T-cell (primary cell): ENCODE measurements around the gene BTBD6. TPM values are rescaled to one million over a fixed set of nuclear protein-coding genes. Genes with fewer than 3 reads are reported as not detected.
A peak's percentile ranks its signal among the peaks of the same experiment; 100 is the strongest.

ENCODE experiments used
- ATAC-seq, 4 experiments: fragments of 200-7000 bp in 3 of 4; fragments of 150-1000 bp in 1 of 4; cut with Tn5 transposase; replicated peaks in 1 of 4; 1 replicate in 3 of 4; 2 replicates in 1 of 4; pipeline ENCODE4 v1.10.0; 2021; ENCODE audit warnings: moderate library complexity in 3 of 4, mild to moderate bottlenecking in 2 of 4, moderate number of reproducible peaks in 1 of 4
- CTCF ChIA-PET, 2 donors: fragments of 300-600 bp; sonication (Branson Sonifier 250); formaldehyde crosslinking; loops; one replicate each; lab custom pipeline; 2022; ENCODE audit warnings: antibody characterized with exemption in 2 of 2; lab: Charles Lee
- POLR2A ChIA-PET, 2 donors: fragments of 300-600 bp; sonication (Branson Sonifier 250); formaldehyde crosslinking; loops; one replicate each; lab custom pipeline; 2022; ENCODE audit warnings: antibody characterized with exemption in 2 of 2; lab: Charles Lee
- DNase-seq, 35 experiments: peaks; one replicate each; pipeline versions ENCODE4 v3.0.0 to v3.0.0-alpha.2; 2013 to 2023
- H3K27ac ChIP-seq: one replicate; pipeline ENCODE4 v1.5.1; 2013; ENCODE audit warnings: low read length
- H3K27me3 ChIP-seq, 2 experiments: replicated peaks in 1 of 2; 1 replicate in 1 of 2; 2 replicates in 1 of 2; pipeline versions ENCODE4 v1.6.1 to v1.7.0; 2013; ENCODE audit warnings: low read length in 1 of 2, mixed read lengths in 1 of 2; ENCODE audit not compliant: control insufficient read depth in 2 of 2, insufficient read depth in 2 of 2; ENCODE audit errors: extremely low read depth in 1 of 2
- H3K36me3 ChIP-seq, 2 donors: 1 replicate in 1 of 2; 2 replicates in 1 of 2; pipeline versions ENCODE4 v1.6.1 to v1.7.0; 2013; ENCODE audit warnings: low read length in 1 of 2; ENCODE audit not compliant: control insufficient read depth in 2 of 2, insufficient read depth in 1 of 2; ENCODE audit errors: extremely low read depth in 1 of 2
- H3K4me1 ChIP-seq, 2 experiments: 1 replicate in 1 of 2; 2 replicates in 1 of 2; pipeline versions ENCODE4 v1.6.1 to v1.7.0; 2013; ENCODE audit warnings: low read length in 2 of 2, mixed read lengths in 1 of 2; ENCODE audit not compliant: insufficient read depth in 2 of 2, control insufficient read depth in 1 of 2; ENCODE audit errors: extremely low read depth in 1 of 2
- H3K4me3 ChIP-seq, 2 donors: 1 replicate in 1 of 2; 2 replicates in 1 of 2; pipeline versions ENCODE4 v1.5.1 to v1.7.0; 2013; ENCODE audit warnings: mild to moderate bottlenecking in 2 of 2, low read length in 1 of 2, moderate library complexity in 1 of 2; ENCODE audit not compliant: control insufficient read depth in 1 of 2; ENCODE audit errors: extremely low read depth in 1 of 2
- H3K9me3 ChIP-seq: 2 replicates; pipeline ENCODE4 v1.7.0; 2013
- H3K27ac Mint-ChIP-seq, 2 donors: one replicate each; pipeline ENCODE4 v1.8.0; 2020 to 2021; ENCODE audit warnings: mild to moderate bottlenecking in 2 of 2, mixed read lengths in 2 of 2
- H3K27me3 Mint-ChIP-seq, 2 donors: one replicate each; pipeline ENCODE4 v1.8.0; 2021 to 2022; ENCODE audit warnings: mixed read lengths in 2 of 2
- H3K36me3 Mint-ChIP-seq: one replicate; pipeline ENCODE4 v1.8.0; 2021; ENCODE audit warnings: mixed read lengths
- H3K4me1 Mint-ChIP-seq, 3 donors: one replicate each; pipeline ENCODE4 v1.8.0; 2020 to 2022; ENCODE audit warnings: mixed read lengths in 3 of 3, mild to moderate bottlenecking in 1 of 3
- H3K4me3 Mint-ChIP-seq, 3 donors: one replicate each; pipeline ENCODE4 v1.8.0; 2020 to 2022; ENCODE audit warnings: mild to moderate bottlenecking in 3 of 3, mixed read lengths in 3 of 3, moderate library complexity in 3 of 3
- H3K9me3 Mint-ChIP-seq, 3 donors: one replicate each; pipeline ENCODE4 v1.8.0; 2020 to 2022; ENCODE audit warnings: mixed read lengths in 3 of 3
- WGBS: methylation state at CpG from one replicate; pipeline ENCODE4 v1.1.5; 2013; ENCODE audit warnings: missing lambda C conversion rate; ENCODE audit not compliant: insufficient coverage; 5-methylcytosine and 5-hydroxymethylcytosine counted together
- total RNA-seq, 35 experiments: library from RNA in 6 of 35; stranded (reverse) in 6 of 35; fragments of 120-200 nt in 1 of 35; gene quantifications; one replicate each; pipeline versions ENCODE4 v1.2.1 to v1.2.4 and lab custom pipeline; 2013 to 2026

BTBD6 gene
- total RNA-seq, 5 donors from 2014 or later (not counting 1 experiment from before 2014, with no cell fraction given): 36.0 to 55.1 (median 43.3) TPM

DNA sequence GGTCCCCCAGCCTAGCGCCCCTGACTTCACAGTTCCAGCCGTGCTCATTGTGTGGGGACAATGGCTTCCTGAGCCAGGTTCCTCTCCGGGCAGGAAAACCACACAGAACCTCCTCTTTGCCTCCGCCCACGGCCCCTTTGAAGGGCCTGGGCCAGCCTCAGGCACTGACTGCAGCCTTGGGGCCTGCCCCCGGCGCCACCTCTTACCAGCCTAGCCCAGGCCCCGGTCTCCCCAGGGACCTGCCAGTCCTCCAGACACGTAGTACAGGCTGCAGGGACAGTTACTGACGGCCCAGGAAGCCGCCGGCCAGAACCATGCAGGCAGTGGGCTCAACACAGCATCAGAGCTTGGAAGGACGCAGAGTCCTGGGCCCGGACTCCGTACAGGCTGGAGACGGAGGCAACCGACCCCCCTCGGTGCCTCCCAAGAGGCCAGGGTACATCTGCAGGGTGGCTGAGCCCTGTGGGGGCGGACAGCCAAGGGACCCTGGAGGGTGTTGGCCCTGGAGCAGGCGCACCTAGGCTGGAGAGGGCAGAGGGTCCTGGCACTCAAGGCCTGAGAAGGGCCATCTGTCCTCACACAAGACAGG, 46.3 kb upstream of the BTBD6 start:
- H3K27ac Mint-ChIP-seq: no peak overlapping the region

GRCh38 chr14:105203057-105203531, 45.2 kb upstream of the BTBD6 start:
- H3K4me3 ChIP-seq: no peak overlapping the region
- ChIA-PET POLR2A (no interaction called here), CTCF (interaction anchor here in 1 of 2 donors (0.5 kb wide), 1 partner anchor 87 kb away, joined by 3 read pairs; no protein-coding TSS in a partner anchor)
- peaks cover 17 to 33% of the 10 kb centered on the region in 2 experiments for H3K4me1 ChIP-seq
- H3K27me3 ChIP-seq: peaks cover 1 to 60% of the 10 kb centered on the region in 2 experiments
- ATAC-seq: peak in 3 of 4 experiments; percentile 45 to 58 (median 47)
- no peaks in the 10 kb centered on the region for H3K9me3 ChIP-seq
- no peaks in the 10 kb centered on the region for H3K36me3 Mint-ChIP-seq
- no peak overlapping the region for H3K27ac Mint-ChIP-seq
- H3K4me1 Mint-ChIP-seq: peaks cover 8 to 23% (median 16%) of the 10 kb centered on the region in 3 donors
- no peak overlapping the region for H3K27ac ChIP-seq
- peak in 27 of 35 experiments; percentile 22 to 71 (median 46) for DNase-seq
- H3K27me3 Mint-ChIP-seq: peaks cover 11 to 29% of the 10 kb centered on the region in 2 donors
- no peaks in the 10 kb centered on the region for H3K9me3 Mint-ChIP-seq
- no peaks in the 10 kb centered on the region for H3K36me3 ChIP-seq
- 9% methylated on average over 16 of the region's 18 CpGs for WGBS
- no peak overlapping the region for H3K4me3 Mint-ChIP-seq

More for the DNA sequence above, 46.3 kb upstream of the BTBD6 start:
- H3K36me3 ChIP-seq: no peaks in the 10 kb centered on the region
- Mint-ChIP-seq H3K9me3 (no peaks in the 10 kb centered on the region), H3K36me3 (no peaks in the 10 kb centered on the region), H3K27me3 (peaks cover 12 to 35% of the 10 kb centered on the region in 2 donors), H3K4me3 (peak overlapping the region in 1 of 3 donors; percentile 28), H3K4me1 (peaks cover 8 to 26% (median 16%) of the 10 kb centered on the region in 3 donors)
- H3K9me3 ChIP-seq: no peaks in the 10 kb centered on the region
- no peak overlapping the region for H3K27ac ChIP-seq
- WGBS: 39% methylated on average over 19 of the region's 20 CpGs
- peak; percentile 41 to 59 (median 46) for ATAC-seq
- CTCF ChIA-PET: no interaction called here
- peak in 7 of 35 experiments; percentile 12 to 42 (median 29) for DNase-seq
- POLR2A ChIA-PET: no interaction called here
- H3K4me1 ChIP-seq: peaks cover 17 to 41% of the 10 kb centered on the region in 2 experiments
- peaks cover 3 to 70% of the 10 kb centered on the region in 2 experiments for H3K27me3 ChIP-seq
- H3K4me3 ChIP-seq: peak overlapping the region in 1 of 2 donors; percentile 44

GRCh38 chr14:105203701-105204100, 44.6 kb upstream of the BTBD6 start:
- H3K27me3 ChIP-seq: peaks cover 0 to 54% of the 10 kb centered on the region in 2 experiments
- H3K4me3 ChIP-seq: no peak overlapping the region
- no peaks in the 10 kb centered on the region for H3K36me3 ChIP-seq
- ATAC-seq (no peak), DNase-seq (no peak)
- no peaks in the 10 kb centered on the region for H3K9me3 ChIP-seq
- Mint-ChIP-seq H3K4me1 (peaks cover 8 to 20% (median 16%) of the 10 kb centered on the region in 3 donors), H3K27me3 (peaks cover 8 to 22% of the 10 kb centered on the region in 2 donors), H3K36me3 (no peaks in the 10 kb centered on the region), H3K4me3 (no peak overlapping the region), H3K9me3 (no peaks in the 10 kb centered on the region), H3K27ac (no peak overlapping the region)
- no CpG with 5 or more reads among the region's 6 CpGs for WGBS
- ChIA-PET CTCF (interaction anchor here in 1 of 2 donors (0.5 kb wide), 1 partner anchor 88 kb away, joined by 3 read pairs; no protein-coding TSS in a partner anchor), POLR2A (no interaction called here)
- H3K27ac ChIP-seq: no peak overlapping the region
- H3K4me1 ChIP-seq: peaks cover 17 to 33% of the 10 kb centered on the region in 2 experiments

DNA sequence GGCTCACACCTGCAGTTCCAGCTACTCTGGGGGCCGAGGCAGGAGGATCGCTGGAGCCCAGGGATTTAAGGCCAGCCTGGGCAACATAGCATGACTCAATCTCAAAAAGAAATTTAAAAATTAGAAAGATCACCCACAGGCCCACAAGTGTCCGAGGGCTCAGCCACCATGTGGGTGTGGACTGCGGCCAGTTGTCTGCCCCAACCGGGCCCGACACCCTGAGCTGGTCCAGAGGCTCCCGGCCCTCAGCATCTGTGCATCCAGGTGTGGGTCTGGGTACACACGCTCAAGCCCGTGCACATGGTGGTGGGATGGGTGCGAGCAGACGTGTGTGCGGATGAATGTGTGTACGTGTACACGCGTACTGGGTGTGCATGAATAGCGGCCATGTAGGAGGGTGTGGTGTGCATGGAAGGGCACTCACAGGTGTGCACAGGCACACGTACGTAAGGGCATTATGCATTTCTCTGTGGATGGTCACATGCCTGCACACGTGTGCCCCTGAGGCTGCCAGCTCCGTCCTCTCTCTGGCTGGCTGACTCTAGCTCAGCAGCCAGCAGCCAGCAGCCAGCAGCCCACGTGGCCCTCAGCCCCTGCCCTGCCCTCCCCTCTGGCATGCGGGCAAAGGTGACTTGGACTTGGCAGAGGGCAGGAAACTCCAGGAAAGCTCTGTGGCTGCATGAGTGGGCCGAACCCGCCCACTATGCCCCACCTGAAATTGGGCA, 44.0 kb upstream of the BTBD6 start:
- H3K36me3 ChIP-seq: no peaks in the 10 kb centered on the region
- no peaks in the 10 kb centered on the region for H3K9me3 ChIP-seq
- no peak overlapping the region for H3K4me3 ChIP-seq
- Mint-ChIP-seq H3K4me1 (peaks cover 8 to 20% (median 16%) of the 10 kb centered on the region in 3 donors), H3K4me3 (no peak overlapping the region), H3K27me3 (peaks cover 7 to 17% of the 10 kb centered on the region in 2 donors), H3K9me3 (no peaks in the 10 kb centered on the region), H3K36me3 (no peaks in the 10 kb centered on the region), H3K27ac (no peak overlapping the region)
- peaks cover 0 to 47% of the 10 kb centered on the region in 2 experiments for H3K27me3 ChIP-seq
- 70% methylated on average over 22 of the region's 24 CpGs for WGBS
- ChIA-PET POLR2A (no interaction called here), CTCF (no interaction called here)
- H3K4me1 ChIP-seq: peaks cover 17 to 33% of the 10 kb centered on the region in 2 experiments
- ATAC-seq (no peak), DNase-seq (no peak)
- no peak overlapping the region for H3K27ac ChIP-seq

DNA sequence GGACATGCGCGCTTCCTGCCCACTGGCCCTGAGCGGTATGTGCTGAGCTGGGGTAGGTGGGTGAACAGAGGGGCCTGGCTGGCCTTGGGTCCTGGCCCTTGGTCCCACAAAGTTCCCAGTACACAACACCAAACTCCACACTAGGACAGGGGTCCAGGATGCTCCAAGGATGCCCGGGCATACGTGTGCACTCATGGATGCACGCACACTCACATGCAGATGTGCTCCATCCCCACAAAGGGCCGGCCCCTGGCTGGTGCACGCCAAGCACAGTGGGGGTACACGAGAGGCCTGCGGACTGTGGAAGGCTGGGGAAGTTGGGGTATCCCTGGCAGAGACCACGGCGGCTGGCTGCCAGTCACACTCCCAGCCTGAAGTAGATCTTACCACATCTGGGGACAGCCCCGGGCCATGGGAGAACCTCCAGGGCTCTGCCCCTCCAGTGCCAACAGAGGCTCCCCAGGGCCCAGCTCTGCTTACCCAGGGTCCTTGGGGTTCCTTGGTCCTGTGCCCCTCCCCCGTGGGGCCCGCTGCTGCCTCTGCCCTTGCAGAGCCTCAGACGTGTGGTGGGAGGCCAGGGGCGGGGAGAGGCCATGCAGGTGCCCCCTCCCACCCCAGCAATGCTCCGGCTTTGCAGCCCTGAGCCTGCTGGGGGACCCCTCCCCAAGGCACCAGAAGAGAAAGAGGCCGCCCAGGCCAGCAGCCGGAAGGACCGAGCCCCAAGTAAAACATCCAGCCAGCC, 43.2 kb upstream of the BTBD6 start:
- H3K9me3 ChIP-seq: no peaks in the 10 kb centered on the region
- no peak overlapping the region for H3K4me3 ChIP-seq
- ATAC-seq: no peak
- peaks cover 17 to 33% of the 10 kb centered on the region in 2 experiments for H3K4me1 ChIP-seq
- H3K36me3 Mint-ChIP-seq: no peaks in the 10 kb centered on the region
- ChIA-PET POLR2A (no interaction called here), CTCF (no interaction called here)
- peaks cover 8 to 18% (median 16%) of the 10 kb centered on the region in 3 donors for H3K4me1 Mint-ChIP-seq
- peaks cover 0 to 40% of the 10 kb centered on the region in 2 experiments for H3K27me3 ChIP-seq
- no peak overlapping the region for H3K27ac ChIP-seq
- H3K27me3 Mint-ChIP-seq: peaks cover 3 to 10% of the 10 kb centered on the region in 2 donors
- H3K9me3 Mint-ChIP-seq: no peaks in the 10 kb centered on the region
- H3K4me3 Mint-ChIP-seq: no peak overlapping the region
- H3K27ac Mint-ChIP-seq: no peak overlapping the region
- 78% methylated on average over 8 of the region's 21 CpGs for WGBS
- H3K36me3 ChIP-seq: no peaks in the 10 kb centered on the region
- DNase-seq: no peak
